ENCODE measurements around the gene ERCC4.

ERCC4 gene

DNA sequence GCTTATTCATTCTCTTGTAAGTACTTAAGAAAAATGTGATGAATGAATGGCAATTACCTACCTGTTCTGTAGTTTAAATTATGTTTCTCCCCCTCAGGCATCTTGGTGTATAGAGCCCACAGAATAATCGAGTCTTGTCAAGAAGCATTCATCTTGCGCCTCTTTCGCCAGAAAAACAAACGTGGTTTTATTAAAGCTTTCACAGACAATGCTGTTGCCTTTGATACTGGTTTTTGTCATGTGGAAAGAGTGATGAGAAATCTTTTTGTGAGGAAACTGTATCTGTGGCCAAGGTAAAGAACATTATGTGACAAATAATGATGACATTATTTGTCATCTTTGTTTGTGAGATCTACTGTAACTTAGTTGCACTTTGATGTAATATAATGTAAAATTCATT is 6.5 kb downstream of the ERCC4 start:
- TF ChIP-seq GATA3 (IDR thresholded peaks at IDR 0.05; ENCODE audit: low read depth, low read length) = no peak
- no peak for TF ChIP-seq GATA2 (IDR thresholded peaks at IDR 0.05; ENCODE audit: low read depth, low read length)

DNA sequence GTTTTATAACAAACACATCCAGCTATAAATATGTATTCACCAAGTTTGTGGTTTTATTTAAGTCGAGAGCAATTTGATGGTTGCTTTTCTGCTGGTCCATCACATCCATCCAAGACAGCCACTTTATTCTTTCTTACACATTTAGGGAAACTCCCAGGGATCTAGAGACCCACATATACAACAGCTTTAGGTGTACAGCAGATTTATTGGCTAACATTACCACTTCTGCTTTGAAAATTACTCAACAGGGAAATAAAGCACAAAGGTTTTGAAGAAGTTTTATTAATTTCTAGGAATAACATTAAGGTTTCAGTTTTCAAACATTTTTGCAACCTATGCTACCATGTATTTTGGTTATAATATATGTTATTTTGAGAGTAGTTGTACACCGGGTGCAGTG is 6.9 kb downstream of the ERCC4 start:
- TF ChIP-seq GATA2 (IDR thresholded peaks at IDR 0.05; ENCODE audit: low read depth, low read length) = no peak
- TF ChIP-seq GATA3 (IDR thresholded peaks at IDR 0.05; ENCODE audit: low read depth, low read length) = no peak

GRCh38 chr16:13928646-13929045 is 8.7 kb downstream of the ERCC4 start:
- TF ChIP-seq GATA3 (IDR thresholded peaks at IDR 0.05; ENCODE audit: low read depth, low read length) (no peak), GATA2 (IDR thresholded peaks at IDR 0.05; ENCODE audit: low read depth, low read length) (no peak)

GRCh38 chr16:13931845-13932244 is 11.9 kb downstream of the ERCC4 start:
- TF ChIP-seq GATA2 (IDR thresholded peaks at IDR 0.05; ENCODE audit: low read depth, low read length) (no peak), GATA3 (IDR thresholded peaks at IDR 0.05; ENCODE audit: low read depth, low read length) (no peak)

DNA sequence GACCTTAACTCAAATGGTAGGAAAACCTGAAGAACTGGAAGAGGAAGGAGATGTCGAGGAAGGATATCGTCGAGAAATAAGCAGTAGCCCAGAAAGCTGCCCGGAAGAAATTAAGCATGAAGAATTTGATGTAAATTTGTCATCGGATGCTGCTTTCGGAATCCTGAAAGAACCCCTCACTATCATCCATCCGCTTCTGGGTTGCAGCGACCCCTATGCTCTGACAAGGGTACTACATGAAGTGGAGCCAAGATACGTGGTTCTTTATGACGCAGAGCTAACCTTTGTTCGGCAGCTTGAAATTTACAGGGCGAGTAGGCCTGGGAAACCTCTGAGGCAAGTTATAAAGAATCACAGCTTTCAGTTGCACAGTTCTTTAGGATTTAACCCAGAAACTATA is 15.5 kb downstream of the ERCC4 start:
- TF ChIP-seq GATA2 (IDR thresholded peaks at IDR 0.05; ENCODE audit: low read depth, low read length) = no peak
- TF ChIP-seq GATA3 (IDR thresholded peaks at IDR 0.05; ENCODE audit: low read depth, low read length) = no peak

GRCh38 chr16:13936155-13936554 is 16.2 kb downstream of the ERCC4 start:
- TF ChIP-seq GATA2 (IDR thresholded peaks at IDR 0.05; ENCODE audit: low read depth, low read length) (no peak), GATA3 (IDR thresholded peaks at IDR 0.05; ENCODE audit: low read depth, low read length) (no peak)

- TF ChIP-seq GATA3 (IDR thresholded peaks at IDR 0.05; ENCODE audit: low read depth, low read length) (no peak), GATA2 (IDR thresholded peaks at IDR 0.05; ENCODE audit: low read depth, low read length) (no peak)
These were observed 16.7 kb downstream of the ERCC4 start for GRCh38 chr16:13936596-13937081.

- no peak for TF ChIP-seq GATA2 (IDR thresholded peaks at IDR 0.05; ENCODE audit: low read depth, low read length)
- no peak for TF ChIP-seq GATA3 (IDR thresholded peaks at IDR 0.05; ENCODE audit: low read depth, low read length)
These were observed 17.5 kb downstream of the ERCC4 start for GRCh38 chr16:13937411-13937810.

GRCh38 chr16:13938480-13938879 is 18.5 kb downstream of the ERCC4 start:
- TF ChIP-seq GATA2 (IDR thresholded peaks at IDR 0.05; ENCODE audit: low read depth, low read length) = no peak; the same call in 1 of the 2 replicates
- TF ChIP-seq GATA3 (IDR thresholded peaks at IDR 0.05; ENCODE audit: low read depth, low read length) = no peak

DNA sequence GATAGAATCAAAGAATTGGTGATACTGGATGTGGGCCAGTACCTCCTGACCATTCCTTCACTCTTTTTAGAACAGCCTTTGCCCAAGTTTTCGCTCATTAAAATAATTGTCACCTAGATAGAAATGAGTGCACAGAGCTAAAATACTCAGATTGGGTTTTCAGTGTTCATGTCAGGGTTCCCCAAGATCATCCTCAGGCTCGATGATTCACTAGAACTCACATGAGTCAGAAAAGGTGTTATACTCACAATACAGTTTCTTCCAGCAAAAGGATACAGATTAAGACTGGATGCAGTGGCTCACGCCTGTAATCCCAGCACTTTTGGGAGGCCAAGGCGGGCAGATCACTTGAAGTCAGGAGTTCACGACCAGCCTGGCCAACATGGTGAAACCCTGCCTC is 19.9 kb downstream of the ERCC4 start:
- TF ChIP-seq GATA3 (IDR thresholded peaks at IDR 0.05; ENCODE audit: low read depth, low read length) = no peak

GRCh38 chr16:13940397-13940933 is 20.5 kb downstream of the ERCC4 start:
- TF ChIP-seq GATA3 (IDR thresholded peaks at IDR 0.05; ENCODE audit: low read depth, low read length) (no peak), GATA2 (IDR thresholded peaks at IDR 0.05; ENCODE audit: low read depth, low read length) (peak; percentile 58)

DNA sequence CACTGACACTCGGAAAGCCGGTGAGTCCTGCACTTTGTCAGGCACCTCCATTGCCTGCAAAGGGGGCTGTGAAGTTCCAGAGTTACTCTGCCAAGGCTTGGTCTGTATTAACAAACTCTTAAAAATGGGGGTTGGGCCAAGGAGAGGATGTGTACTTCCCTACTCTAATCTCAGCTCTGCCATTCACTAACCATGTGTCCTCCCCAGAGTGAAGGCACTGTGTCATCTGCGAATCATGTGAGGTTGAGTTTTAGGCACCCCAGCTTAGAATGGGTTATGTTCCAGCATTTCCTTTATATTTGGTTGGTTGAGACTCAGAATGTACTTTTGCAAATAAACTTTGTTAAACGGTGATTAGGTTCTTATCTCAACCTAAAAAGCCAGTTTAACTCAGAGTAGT is 24.9 kb downstream of the ERCC4 start:
- TF ChIP-seq GATA2 (IDR thresholded peaks at IDR 0.05; ENCODE audit: low read depth, low read length) (no peak), GATA3 (IDR thresholded peaks at IDR 0.05; ENCODE audit: low read depth, low read length) (no peak)

DNA sequence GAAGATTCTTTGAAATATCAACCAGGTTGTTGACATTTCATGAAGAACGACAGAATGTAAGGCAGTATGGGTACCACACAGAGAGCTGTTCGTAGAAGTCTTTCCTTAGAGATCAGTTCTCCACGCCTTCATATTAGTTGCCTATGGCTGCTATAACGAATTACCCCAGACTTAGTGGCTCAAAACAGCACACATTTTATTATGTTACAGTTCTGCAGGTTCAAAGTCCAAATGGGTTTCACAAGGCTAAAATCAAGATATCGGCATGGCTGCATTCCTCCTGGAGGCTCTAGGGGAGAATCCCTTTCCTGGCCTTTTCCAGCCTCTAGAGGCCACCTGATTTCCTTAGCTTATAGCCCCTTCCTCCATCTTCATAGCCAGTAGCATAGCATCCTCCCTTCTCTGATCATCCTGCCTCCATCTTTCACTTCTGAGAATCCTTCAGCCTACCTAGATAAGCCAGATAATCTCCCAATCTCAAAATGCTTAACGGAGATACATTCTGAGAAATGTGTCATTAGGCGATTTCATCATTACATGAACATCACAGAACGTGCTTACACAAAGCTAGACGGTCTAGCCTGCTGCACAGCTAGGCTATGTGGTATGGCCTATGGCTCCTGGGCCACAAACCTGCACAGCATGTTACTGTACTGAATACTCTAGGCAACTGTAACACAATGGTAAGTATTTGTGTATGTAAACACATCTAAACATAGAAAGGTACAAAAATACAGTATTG is 26.0 kb downstream of the ERCC4 start:
- TF ChIP-seq GATA3 (IDR thresholded peaks at IDR 0.05; ENCODE audit: low read depth, low read length) = no peak
- no peak for TF ChIP-seq GATA2 (IDR thresholded peaks at IDR 0.05; ENCODE audit: low read depth, low read length)

GRCh38 chr16:13948086-13948485 is 28.1 kb downstream of the ERCC4 start:
- TF ChIP-seq GATA2 (IDR thresholded peaks at IDR 0.05; ENCODE audit: low read depth, low read length) (no peak), GATA3 (IDR thresholded peaks at IDR 0.05; ENCODE audit: low read depth, low read length) (no peak)

DNA sequence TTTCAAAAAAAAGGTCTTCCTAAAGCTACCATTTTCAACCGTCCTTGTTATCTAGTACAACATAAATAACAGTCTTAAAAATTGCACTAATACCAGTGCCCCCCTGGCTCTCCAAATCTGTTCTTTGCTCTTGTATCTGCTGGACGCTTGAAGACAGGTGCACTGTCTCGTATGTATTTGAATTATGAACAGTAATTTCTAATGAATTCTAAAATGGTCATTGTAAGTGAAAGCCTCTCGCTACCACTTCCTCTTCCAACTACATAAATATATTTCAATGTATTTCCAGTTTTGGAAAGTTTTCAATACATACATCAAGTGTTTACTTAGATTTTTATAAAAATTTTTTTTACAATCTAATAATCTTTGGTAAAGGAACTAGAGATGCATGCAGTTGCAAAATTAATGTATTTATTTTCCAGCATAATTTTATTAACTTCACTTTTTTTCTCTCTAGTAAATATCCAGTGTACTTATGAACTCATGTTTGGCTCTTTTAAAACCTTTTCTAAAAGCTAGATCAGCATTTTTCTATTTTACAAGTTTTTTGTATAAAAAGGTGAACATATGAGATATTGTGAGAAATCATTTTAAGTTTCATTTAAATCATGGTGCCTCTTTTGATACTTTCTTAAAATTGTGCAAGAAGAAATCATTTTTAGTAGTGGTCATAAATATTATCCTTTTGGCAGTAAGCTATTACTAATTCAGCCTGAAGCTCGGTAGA is 31.0 kb downstream of the ERCC4 start:
- TF ChIP-seq GATA3 (IDR thresholded peaks at IDR 0.05; ENCODE audit: low read depth, low read length) (no peak), GATA2 (IDR thresholded peaks at IDR 0.05; ENCODE audit: low read depth, low read length) (no peak)

Measured in SH-SY5Y (cell line).